Femur (tissue), 1 donor: ENCODE data around the gene PURB.
"Not testable (repeated sequence)": the region's sequence is repeated elsewhere in the genome, so short reads cannot be mapped to it uniquely, and the experiment has no call there.

Source experiments
- DNase-seq: peaks from one replicate; pipeline ENCODE4 v3.0.0-alpha.2; 2017

The PURB gene

GRCh38 chr7:44849885-44850544 lies 35.3 kb downstream of the PURB start:
- no peak for DNase-seq

DNA sequence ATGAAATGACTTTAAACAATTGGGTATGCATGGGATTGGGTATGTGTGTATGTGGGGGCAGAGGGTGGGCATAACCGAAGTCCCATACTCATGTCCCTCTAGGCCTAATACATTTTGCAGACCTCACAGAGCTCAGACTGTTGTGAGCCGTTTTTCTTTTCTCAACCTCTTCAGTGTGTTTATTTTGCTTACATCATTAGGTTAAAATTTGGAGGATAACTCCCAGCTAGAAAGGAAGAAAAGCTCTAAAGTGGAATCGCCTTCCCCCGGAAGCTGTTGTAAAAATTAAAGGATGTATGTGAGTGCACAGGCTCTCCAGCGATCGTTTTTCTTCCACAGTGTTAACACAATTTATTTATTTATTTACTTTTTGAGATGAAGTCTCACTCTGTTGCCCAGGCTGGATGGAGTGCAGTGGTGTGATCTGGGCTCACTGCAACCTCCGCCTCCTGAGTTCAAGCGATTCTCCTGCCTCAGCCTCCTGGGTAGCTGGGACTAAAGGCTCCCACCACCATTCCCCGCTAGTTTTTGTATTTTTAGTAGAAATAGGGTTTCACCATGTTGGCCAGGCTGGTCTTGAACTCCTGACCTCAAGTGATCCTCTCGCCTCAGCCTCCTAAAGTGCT lies 36.0 kb downstream of the PURB start:
- DNase-seq, result no peak

- DNase-seq, result peak; percentile 100
These were observed 37.3 kb downstream of the PURB start, which contains the start of gene H2AZ2 for GRCh38 chr7:44847920-44848634. Gene H2AZ2 (minus strand): TSS chr7:44848087. CDS start chr7:44847971, 116 bp downstream.

GRCh38 chr7:44847509-44847919 lies 37.8 kb downstream of the PURB start:
- DNase-seq, result peak; percentile 94

- DNase-seq, result no peak
These were observed 38.4 kb downstream of the PURB start for GRCh38 chr7:44846816-44847508.

- DNase-seq, result not testable (repeated sequence)
These were observed 38.9 kb downstream of the PURB start for GRCh38 chr7:44846390-44846789.

DNA sequence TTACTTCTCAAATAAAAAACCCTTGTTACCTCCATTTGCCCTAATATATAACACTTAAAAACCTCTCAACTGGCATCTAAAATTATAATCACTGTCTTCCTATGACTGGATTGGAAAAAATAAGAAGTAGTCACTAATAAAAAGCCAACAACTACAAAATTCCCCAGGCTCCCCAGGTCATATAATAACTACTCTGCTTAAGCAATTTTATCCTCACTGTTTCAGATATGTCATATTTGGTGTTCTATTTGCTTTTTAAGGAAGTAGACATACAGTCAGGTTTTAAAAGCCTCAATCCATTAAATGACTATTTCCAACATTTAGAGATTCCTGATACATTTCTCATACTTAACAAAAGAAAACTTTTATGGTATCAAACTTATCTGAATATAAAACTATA lies 39.9 kb downstream of the PURB start:
- no peak for DNase-seq

GRCh38 chr7:44843440-44843839 lies 41.9 kb downstream of the PURB start:
- DNase-seq, result not testable (repeated sequence)

GRCh38 chr7:44842675-44843074 lies 42.7 kb downstream of the PURB start:
- not testable (repeated sequence) for DNase-seq

GRCh38 chr7:44838751-44839150 lies 46.6 kb downstream of the PURB start:
- no peak for DNase-seq

GRCh38 chr7:44827567-44827966 lies 57.8 kb downstream of the PURB start:
- no peak for DNase-seq
